ENCODE results near the gene GET3. TPM values are rescaled to one million over a fixed set of nuclear protein-coding genes. Genes with fewer than 3 reads are reported as not detected.

GET3 gene
- total and polyA plus RNA-seq, 2 of the 13 experiments (the other 11 are each of a cell fraction or from before 2014, with no cell fraction given): 57.7 to 59.4 TPM

DNA sequence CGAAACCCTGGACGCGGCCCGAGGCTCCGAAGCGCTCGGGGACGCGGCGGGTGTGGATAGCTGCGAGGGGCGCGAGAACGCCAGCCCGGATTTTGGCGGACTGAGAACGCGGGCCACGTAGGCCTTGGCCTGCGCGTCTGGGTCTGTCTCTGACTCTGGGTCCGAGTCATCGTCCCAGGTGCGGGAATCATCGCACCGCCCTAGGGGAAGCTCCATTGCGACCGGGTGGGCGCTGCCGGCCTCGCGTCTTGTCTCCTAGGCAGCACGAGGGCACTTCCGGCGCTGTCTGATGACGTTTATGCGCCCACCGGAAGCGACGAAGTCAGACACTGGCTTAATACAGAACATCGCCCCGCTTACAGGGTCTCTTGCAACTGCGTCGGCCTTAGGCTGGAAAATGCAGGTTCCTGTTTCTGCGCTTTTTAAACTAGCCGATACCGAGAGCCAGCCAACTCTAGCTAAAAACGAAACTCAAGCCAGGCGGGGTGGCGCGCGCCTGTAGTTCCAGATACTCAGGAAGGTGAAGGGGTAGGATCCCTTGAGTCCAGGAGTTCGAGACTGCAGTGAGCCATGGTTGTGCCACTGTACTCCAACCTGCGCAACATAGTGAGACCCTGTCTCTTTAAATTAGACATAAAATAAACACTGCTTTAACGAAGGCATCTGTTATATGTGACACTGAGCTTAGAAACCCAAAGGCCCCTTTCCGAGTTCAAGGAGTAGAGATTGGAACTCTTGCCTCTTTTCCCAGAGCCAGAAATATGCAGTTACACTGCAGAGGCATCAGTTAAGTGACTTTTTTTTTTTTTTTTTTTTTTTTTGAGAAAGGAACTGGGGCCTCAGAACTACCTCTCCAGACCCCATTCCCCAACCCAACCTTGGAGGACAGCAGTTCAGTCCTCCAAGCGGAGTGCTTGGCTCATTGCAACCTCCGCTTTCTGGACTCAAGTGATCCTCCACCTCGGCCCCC is 40.6 kb upstream of the GET3 start, which contains the start of gene FBXW9 (continued):
- TF ChIP-seq, protein P1, sequence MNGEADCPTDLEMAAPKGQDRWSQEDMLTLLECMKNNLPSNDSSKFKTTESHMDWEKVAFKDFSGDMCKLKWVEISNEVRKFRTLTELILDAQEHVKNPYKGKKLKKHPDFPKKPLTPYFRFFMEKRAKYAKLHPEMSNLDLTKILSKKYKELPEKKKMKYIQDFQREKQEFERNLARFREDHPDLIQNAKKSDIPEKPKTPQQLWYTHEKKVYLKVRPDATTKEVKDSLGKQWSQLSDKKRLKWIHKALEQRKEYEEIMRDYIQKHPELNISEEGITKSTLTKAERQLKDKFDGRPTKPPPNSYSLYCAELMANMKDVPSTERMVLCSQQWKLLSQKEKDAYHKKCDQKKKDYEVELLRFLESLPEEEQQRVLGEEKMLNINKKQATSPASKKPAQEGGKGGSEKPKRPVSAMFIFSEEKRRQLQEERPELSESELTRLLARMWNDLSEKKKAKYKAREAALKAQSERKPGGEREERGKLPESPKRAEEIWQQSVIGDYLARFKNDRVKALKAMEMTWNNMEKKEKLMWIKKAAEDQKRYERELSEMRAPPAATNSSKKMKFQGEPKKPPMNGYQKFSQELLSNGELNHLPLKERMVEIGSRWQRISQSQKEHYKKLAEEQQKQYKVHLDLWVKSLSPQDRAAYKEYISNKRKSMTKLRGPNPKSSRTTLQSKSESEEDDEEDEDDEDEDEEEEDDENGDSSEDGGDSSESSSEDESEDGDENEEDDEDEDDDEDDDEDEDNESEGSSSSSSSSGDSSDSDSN (CRISPR knock-in tag; IDR thresholded peaks at IDR 0.05): peak; percentile 33; the same call in 1 of the 2 replicates
- TF ChIP-seq, protein P2, sequence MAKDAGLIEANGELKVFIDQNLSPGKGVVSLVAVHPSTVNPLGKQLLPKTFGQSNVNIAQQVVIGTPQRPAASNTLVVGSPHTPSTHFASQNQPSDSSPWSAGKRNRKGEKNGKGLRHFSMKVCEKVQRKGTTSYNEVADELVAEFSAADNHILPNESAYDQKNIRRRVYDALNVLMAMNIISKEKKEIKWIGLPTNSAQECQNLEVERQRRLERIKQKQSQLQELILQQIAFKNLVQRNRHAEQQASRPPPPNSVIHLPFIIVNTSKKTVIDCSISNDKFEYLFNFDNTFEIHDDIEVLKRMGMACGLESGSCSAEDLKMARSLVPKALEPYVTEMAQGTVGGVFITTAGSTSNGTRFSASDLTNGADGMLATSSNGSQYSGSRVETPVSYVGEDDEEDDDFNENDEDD (CRISPR knock-in tag; IDR thresholded peaks at IDR 0.05; ENCODE audit: borderline replicate concordance): no peak
- TF ChIP-seq, protein P3, sequence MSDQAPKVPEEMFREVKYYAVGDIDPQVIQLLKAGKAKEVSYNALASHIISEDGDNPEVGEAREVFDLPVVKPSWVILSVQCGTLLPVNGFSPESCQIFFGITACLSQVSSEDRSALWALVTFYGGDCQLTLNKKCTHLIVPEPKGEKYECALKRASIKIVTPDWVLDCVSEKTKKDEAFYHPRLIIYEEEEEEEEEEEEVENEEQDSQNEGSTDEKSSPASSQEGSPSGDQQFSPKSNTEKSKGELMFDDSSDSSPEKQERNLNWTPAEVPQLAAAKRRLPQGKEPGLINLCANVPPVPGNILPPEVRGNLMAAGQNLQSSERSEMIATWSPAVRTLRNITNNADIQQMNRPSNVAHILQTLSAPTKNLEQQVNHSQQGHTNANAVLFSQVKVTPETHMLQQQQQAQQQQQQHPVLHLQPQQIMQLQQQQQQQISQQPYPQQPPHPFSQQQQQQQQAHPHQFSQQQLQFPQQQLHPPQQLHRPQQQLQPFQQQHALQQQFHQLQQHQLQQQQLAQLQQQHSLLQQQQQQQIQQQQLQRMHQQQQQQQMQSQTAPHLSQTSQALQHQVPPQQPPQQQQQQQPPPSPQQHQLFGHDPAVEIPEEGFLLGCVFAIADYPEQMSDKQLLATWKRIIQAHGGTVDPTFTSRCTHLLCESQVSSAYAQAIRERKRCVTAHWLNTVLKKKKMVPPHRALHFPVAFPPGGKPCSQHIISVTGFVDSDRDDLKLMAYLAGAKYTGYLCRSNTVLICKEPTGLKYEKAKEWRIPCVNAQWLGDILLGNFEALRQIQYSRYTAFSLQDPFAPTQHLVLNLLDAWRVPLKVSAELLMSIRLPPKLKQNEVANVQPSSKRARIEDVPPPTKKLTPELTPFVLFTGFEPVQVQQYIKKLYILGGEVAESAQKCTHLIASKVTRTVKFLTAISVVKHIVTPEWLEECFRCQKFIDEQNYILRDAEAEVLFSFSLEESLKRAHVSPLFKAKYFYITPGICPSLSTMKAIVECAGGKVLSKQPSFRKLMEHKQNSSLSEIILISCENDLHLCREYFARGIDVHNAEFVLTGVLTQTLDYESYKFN (CRISPR knock-in tag; conservative IDR thresholded peaks at IDR 0.05): no peak
- TF ChIP-seq ZFY (CRISPR knock-in tag; IDR thresholded peaks at IDR 0.05): peak; percentile 87
- peak; percentile 42; the same call in 1 of the 2 replicates for TF ChIP-seq BRCA1 (CRISPR knock-in tag; IDR thresholded peaks at IDR 0.05)
- no peak for TF ChIP-seq ZFP41 (CRISPR knock-in tag; IDR thresholded peaks at IDR 0.05; ENCODE audit: borderline replicate concordance)
- TF ChIP-seq, protein P4, sequence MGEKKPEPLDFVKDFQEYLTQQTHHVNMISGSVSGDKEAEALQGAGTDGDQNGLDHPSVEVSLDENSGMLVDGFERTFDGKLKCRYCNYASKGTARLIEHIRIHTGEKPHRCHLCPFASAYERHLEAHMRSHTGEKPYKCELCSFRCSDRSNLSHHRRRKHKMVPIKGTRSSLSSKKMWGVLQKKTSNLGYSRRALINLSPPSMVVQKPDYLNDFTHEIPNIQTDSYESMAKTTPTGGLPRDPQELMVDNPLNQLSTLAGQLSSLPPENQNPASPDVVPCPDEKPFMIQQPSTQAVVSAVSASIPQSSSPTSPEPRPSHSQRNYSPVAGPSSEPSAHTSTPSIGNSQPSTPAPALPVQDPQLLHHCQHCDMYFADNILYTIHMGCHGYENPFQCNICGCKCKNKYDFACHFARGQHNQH (CRISPR knock-in tag; IDR thresholded peaks at IDR 0.05): peak; percentile 80
- peak; percentile 69; the same call in 1 of the 2 replicates for TF ChIP-seq ZMYM4 (CRISPR knock-in tag; IDR thresholded peaks at IDR 0.05)
- TF ChIP-seq, protein P5, sequence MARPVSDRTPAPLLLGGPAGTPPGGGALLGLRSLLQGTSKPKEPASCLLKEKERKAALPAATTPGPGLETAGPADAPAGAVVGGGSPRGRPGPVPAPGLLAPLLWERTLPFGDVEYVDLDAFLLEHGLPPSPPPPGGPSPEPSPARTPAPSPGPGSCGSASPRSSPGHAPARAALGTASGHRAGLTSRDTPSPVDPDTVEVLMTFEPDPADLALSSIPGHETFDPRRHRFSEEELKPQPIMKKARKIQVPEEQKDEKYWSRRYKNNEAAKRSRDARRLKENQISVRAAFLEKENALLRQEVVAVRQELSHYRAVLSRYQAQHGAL (CRISPR knock-in tag; IDR thresholded peaks at IDR 0.05; ENCODE audit: not compliant biosample characterization): no peak
- TF ChIP-seq ZFP82 (CRISPR knock-in tag; IDR thresholded peaks at IDR 0.05; ENCODE audit: borderline replicate concordance): no peak
- TF ChIP-seq, protein P6, sequence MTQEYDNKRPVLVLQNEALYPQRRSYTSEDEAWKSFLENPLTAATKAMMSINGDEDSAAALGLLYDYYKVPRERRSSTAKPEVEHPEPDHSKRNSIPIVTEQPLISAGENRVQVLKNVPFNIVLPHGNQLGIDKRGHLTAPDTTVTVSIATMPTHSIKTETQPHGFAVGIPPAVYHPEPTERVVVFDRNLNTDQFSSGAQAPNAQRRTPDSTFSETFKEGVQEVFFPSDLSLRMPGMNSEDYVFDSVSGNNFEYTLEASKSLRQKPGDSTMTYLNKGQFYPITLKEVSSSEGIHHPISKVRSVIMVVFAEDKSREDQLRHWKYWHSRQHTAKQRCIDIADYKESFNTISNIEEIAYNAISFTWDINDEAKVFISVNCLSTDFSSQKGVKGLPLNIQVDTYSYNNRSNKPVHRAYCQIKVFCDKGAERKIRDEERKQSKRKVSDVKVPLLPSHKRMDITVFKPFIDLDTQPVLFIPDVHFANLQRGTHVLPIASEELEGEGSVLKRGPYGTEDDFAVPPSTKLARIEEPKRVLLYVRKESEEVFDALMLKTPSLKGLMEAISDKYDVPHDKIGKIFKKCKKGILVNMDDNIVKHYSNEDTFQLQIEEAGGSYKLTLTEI (CRISPR knock-in tag; conservative IDR thresholded peaks at IDR 0.05): no peak
- TF ChIP-seq AHR (CRISPR knock-in tag; IDR thresholded peaks at IDR 0.05): 0 out of 2 replicates have a peak, but pooled peaks have one; percentile 39
- peak; percentile 81 for TF ChIP-seq SALL1 (CRISPR knock-in tag; IDR thresholded peaks at IDR 0.05)
- TF ChIP-seq, protein P7, sequence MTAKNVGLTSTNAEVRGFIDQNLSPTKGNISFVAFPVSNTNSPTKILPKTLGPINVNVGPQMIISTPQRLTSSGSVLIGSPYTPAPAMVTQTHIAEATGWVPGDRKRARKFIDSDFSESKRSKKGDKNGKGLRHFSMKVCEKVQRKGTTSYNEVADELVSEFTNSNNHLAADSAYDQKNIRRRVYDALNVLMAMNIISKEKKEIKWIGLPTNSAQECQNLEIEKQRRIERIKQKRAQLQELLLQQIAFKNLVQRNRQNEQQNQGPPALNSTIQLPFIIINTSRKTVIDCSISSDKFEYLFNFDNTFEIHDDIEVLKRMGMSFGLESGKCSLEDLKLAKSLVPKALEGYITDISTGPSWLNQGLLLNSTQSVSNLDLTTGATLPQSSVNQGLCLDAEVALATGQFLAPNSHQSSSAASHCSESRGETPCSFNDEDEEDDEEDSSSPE (CRISPR knock-in tag; IDR thresholded peaks at IDR 0.05): no peak; the same call in 1 of the 2 replicates

All from HepG2 (cell line).